DLD1 (cell line): ENCODE measurements around the gene APPL2.
"Not testable (repeated sequence)": the region's sequence is repeated elsewhere in the genome, so short reads cannot be mapped to it uniquely, and the experiment has no call there.

Experiments used
- in situ Hi-C: cut with HindIII; loops from 2 replicates; pipeline ENCODE4 v1.10.0; 2017; ENCODE audit warnings: low sequenced_read_pairs

APPL2 gene

GRCh38 chr12:105256921-105257320 is 20.9 kb upstream of the APPL2 start:
- in situ Hi-C loops: no loop called here

- in situ Hi-C loops: not testable (repeated sequence)
Observed at GRCh38 chr12:105256431-105256830, 20.5 kb upstream of the APPL2 start.

GRCh38 chr12:105256011-105256410 is 20.0 kb upstream of the APPL2 start:
- in situ Hi-C loops: no loop called here

- in situ Hi-C loops: no loop called here
Observed at GRCh38 chr12:105253866-105254513, 18.0 kb upstream of the APPL2 start.

GRCh38 chr12:105252901-105253300 is 16.9 kb upstream of the APPL2 start:
- in situ Hi-C loops: no loop called here

GRCh38 chr12:105245776-105246427 is 9.9 kb upstream of the APPL2 start:
- in situ Hi-C loops: not testable (repeated sequence)

- in situ Hi-C loops: no loop called here
Observed at GRCh38 chr12:105245291-105245690, 9.3 kb upstream of the APPL2 start.

- in situ Hi-C loops: no loop called here
Observed at GRCh38 chr12:105240228-105240627, 4.3 kb upstream of the APPL2 start.

- in situ Hi-C loops: no loop called here
Observed at GRCh38 chr12:105239304-105239703, 3.3 kb upstream of the APPL2 start.

GRCh38 chr12:105237666-105238065 is 1.7 kb upstream of the APPL2 start:
- in situ Hi-C loops: no loop called here

GRCh38 chr12:105235281-105235731 is 668 bp downstream of the APPL2 start:
- in situ Hi-C loops: no loop called here

- in situ Hi-C loops: no loop called here
Observed at GRCh38 chr12:105234197-105234596, 1.8 kb downstream of the APPL2 start.

- in situ Hi-C loops: no loop called here
Observed at GRCh38 chr12:105233041-105233905, 2.7 kb downstream of the APPL2 start.

GRCh38 chr12:105231396-105231795 is 4.6 kb downstream of the APPL2 start:
- in situ Hi-C loops: no loop called here

GRCh38 chr12:105229371-105229770 is 6.6 kb downstream of the APPL2 start:
- in situ Hi-C loops: no loop called here

GRCh38 chr12:105228966-105229365 is 7.0 kb downstream of the APPL2 start:
- in situ Hi-C loops: no loop called here

- in situ Hi-C loops: no loop called here
Observed at GRCh38 chr12:105228494-105228893, 7.5 kb downstream of the APPL2 start.

GRCh38 chr12:105227879-105228278 is 8.1 kb downstream of the APPL2 start:
- in situ Hi-C loops: no loop called here

- in situ Hi-C loops: no loop called here
Observed at GRCh38 chr12:105226219-105226618, 9.8 kb downstream of the APPL2 start.

- in situ Hi-C loops: no loop called here
Observed at GRCh38 chr12:105225505-105226015, 10.4 kb downstream of the APPL2 start.

- in situ Hi-C loops: no loop called here
Observed at GRCh38 chr12:105224399-105224798, 11.6 kb downstream of the APPL2 start.
